H1 (cell line): ENCODE results near the gene LEFTY1.

Experiments used
- CTBP2 ChIP-seq: IDR thresholded peaks from 2 replicates; pipeline ENCODE4 v1.7.0; 2011; ENCODE audit warnings: borderline replicate concordance, mild to moderate bottlenecking, moderate library complexity, mixed read lengths, low read length; ENCODE audit not compliant: insufficient read depth, insufficient read length
- EGR1 ChIP-seq: IDR thresholded peaks from 2 replicates; pipeline ENCODE4 v1.6.1; 2011; ENCODE audit warnings: low read depth, low read length, borderline replicate concordance
- EZH2 ChIP-seq: fragments of 200-600 bp; sonication (generic); IDR thresholded peaks from 2 replicates; pipeline ENCODE4 v1.7.1; 2012; ENCODE audit warnings: low read depth, mild to moderate bottlenecking, moderate library complexity, low read length, inconsistent platforms; ENCODE audit not compliant: severe bottlenecking
- NRF1 ChIP-seq: IDR thresholded peaks from 2 replicates; pipeline ENCODE4 v1.6.1; 2011; ENCODE audit warnings: mild to moderate bottlenecking, low read depth, low read length, improper control_type of control experiment
- SIN3A ChIP-seq, 2 experiments: IDR thresholded peaks in 1 of 2; conservative IDR thresholded peaks in 1 of 2; 2 replicates each; pipeline ENCODE4 v1.6.1; 2011 to 2012; ENCODE audit warnings: low read length in 2 of 2, improper control_type of control experiment in 1 of 2, low read depth in 1 of 2, mild to moderate bottlenecking in 1 of 2
- TAF1 ChIP-seq: IDR thresholded peaks from 2 replicates; pipeline ENCODE4 v1.6.1; 2011; ENCODE audit warnings: mild to moderate bottlenecking, low read depth, low read length
- TBP ChIP-seq: IDR thresholded peaks from 2 replicates; pipeline ENCODE4 v1.6.1; 2011; ENCODE audit warnings: low read depth, low read length, improper control_type of control experiment
- TF ChIP-seq, protein P1 (sequence below), 3 experiments: IDR thresholded peaks; 1 replicate in 2 of 3; 2 replicates in 1 of 3; pipeline versions ENCODE4 v1.5.1 to v1.6.1; 2011; ENCODE audit warnings: low read length in 3 of 3, mild to moderate bottlenecking in 3 of 3, inconsistent platforms in 2 of 3, low read depth in 1 of 3, moderate library complexity in 1 of 3; ENCODE audit not compliant: insufficient read depth in 1 of 3; ENCODE audit errors: control extremely low read depth in 1 of 3

DNA sequence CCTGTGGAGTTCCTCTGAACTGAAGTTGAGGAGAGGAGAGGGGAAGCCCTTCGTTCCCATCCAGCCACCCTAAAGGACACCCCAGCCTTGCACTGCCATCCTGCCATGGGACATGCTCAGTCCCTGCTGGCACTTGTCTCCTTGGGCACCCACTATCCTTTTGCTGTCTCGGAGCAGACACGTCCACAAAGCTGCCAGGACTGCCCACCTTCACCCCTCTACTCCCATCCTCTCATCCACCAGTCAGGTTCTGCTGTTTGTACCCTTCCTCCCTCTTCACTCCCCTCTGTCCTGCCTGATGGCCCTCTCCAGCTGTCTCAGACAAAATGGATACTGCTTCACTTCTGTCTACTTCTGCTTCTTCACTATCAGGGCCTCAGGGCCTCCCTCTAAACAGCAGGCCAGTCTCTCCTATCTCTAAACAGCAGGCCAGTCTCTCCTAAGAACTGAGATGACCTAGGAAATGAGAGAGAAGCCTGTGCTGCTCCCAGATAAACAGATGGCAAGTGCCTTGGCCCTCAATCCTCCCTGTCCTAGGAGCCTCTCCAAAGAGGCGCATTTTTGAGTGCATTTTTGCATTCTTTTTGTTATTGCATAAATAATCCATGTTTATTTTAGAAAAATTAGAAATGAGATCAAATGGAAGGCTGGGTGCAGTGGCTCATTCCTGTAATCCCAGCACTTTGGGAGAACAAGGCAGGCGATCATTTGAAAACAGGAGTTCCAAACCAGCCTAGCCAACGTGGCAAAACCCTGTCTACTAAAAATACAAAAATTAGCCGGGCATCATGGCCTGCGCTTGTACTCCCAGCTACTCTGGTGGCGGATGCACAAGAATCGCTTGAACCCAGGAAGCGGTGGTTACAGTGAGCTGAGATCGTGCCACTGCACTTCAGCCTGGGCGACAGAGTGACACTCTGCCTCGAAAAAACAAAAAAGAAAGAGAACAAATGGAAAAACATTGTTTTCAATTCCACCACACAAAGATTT is 39.5 kb upstream of the LEFTY1 start:
- TF ChIP-seq, protein P1, sequence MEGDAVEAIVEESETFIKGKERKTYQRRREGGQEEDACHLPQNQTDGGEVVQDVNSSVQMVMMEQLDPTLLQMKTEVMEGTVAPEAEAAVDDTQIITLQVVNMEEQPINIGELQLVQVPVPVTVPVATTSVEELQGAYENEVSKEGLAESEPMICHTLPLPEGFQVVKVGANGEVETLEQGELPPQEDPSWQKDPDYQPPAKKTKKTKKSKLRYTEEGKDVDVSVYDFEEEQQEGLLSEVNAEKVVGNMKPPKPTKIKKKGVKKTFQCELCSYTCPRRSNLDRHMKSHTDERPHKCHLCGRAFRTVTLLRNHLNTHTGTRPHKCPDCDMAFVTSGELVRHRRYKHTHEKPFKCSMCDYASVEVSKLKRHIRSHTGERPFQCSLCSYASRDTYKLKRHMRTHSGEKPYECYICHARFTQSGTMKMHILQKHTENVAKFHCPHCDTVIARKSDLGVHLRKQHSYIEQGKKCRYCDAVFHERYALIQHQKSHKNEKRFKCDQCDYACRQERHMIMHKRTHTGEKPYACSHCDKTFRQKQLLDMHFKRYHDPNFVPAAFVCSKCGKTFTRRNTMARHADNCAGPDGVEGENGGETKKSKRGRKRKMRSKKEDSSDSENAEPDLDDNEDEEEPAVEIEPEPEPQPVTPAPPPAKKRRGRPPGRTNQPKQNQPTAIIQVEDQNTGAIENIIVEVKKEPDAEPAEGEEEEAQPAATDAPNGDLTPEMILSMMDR (IDR thresholded peaks at IDR 0.05; ENCODE audit: control extremely low read depth in 1 of 3, insufficient read depth in 1 of 3, low read depth in 1 of 3, low read length in 3 of 3): no peak
- TF ChIP-seq TBP: no peak
- TF ChIP-seq NRF1: no peak
- TF ChIP-seq CTBP2: no peak
- TF ChIP-seq EZH2: no peak
- no peak for TF ChIP-seq EGR1
- no peak for TF ChIP-seq TAF1
- no peak for TF ChIP-seq SIN3A (conservative IDR thresholded peaks at IDR 0.05 in 1 of 2, IDR thresholded peaks at IDR 0.05 in 1 of 2; ENCODE audit: low read depth in 1 of 2, low read length in 2 of 2)
